Caco-2 (cell line): ENCODE data around the gene PAPPA. TPM values are rescaled to one million over a fixed set of nuclear protein-coding genes. Genes with fewer than 3 reads are reported as not detected.

Source experiments
- BruUV-seq: library from RNA; stranded (reverse); fragments of 400-500 nt; replicated peaks from 2 replicates; lab custom pipeline; 2021; lab: Mats Ljungman, UMichigan
- CTCF ChIA-PET: fragments of 300-600 bp; sonication (Branson Sonifier 250); formaldehyde crosslinking; loops from one replicate; lab custom pipeline; 2022; ENCODE audit warnings: antibody characterized with exemption; lab: Charles Lee
- POLR2A ChIA-PET: fragments of 300-600 bp; sonication (Branson Sonifier 250); formaldehyde crosslinking; loops from one replicate; lab custom pipeline; 2022; ENCODE audit warnings: antibody characterized with exemption; lab: Charles Lee
- DNase-seq, 2 experiments: peaks; one replicate each; pipeline versions ENCODE4 v3.0.0 to v3.0.0-alpha.2; 2020 to 2022
- H3K27me3 ChIP-seq: replicated peaks from 2 replicates; pipeline ENCODE4 v1.6.0; 2011; ENCODE audit warnings: low read length; ENCODE audit not compliant: control insufficient read depth, insufficient read depth
- H3K36me3 ChIP-seq: 2 replicates; pipeline ENCODE4 v1.5.1; 2011; ENCODE audit warnings: low read length; ENCODE audit not compliant: control insufficient read depth, insufficient read depth
- H3K4me1 ChIP-seq: fragments of 250-450 bp; sonication (Bioruptor Pico); 2 replicates; pipeline ENCODE4 v1.5.1; 2020; ENCODE audit warnings: mild to moderate bottlenecking
- H3K4me3 ChIP-seq: 2 replicates; pipeline ENCODE4 v1.5.1; 2011; ENCODE audit warnings: low read depth, mild to moderate bottlenecking, control low read depth, low read length
- H3K9me3 ChIP-seq: fragments of 250-450 bp; sonication (Bioruptor Pico); 2 replicates; pipeline ENCODE4 v1.5.1; 2020; ENCODE audit warnings: mild to moderate bottlenecking, moderate library complexity
- H3K27ac Mint-ChIP-seq: one replicate; pipeline ENCODE4 v1.8.0; 2022; ENCODE audit warnings: mixed read lengths; ENCODE audit not compliant: unreplicated experiment
- H3K27me3 Mint-ChIP-seq: one replicate; pipeline ENCODE4 v1.8.0; 2022; ENCODE audit warnings: mixed read lengths; ENCODE audit not compliant: insufficient read depth, unreplicated experiment
- H3K36me3 Mint-ChIP-seq: one replicate; pipeline ENCODE4 v1.8.0; 2022; ENCODE audit warnings: mild to moderate bottlenecking, mixed read lengths; ENCODE audit not compliant: insufficient read depth, unreplicated experiment
- H3K4me1 Mint-ChIP-seq: one replicate; pipeline ENCODE4 v1.8.0; 2022; ENCODE audit warnings: low read depth, mixed read lengths; ENCODE audit not compliant: unreplicated experiment
- H3K4me3 Mint-ChIP-seq: one replicate; pipeline ENCODE4 v1.8.0; 2022; ENCODE audit warnings: mild to moderate bottlenecking, moderate library complexity, mixed read lengths; ENCODE audit not compliant: unreplicated experiment
- H3K9me3 Mint-ChIP-seq: one replicate; pipeline ENCODE4 v1.8.0; 2022; ENCODE audit warnings: mixed read lengths; ENCODE audit not compliant: unreplicated experiment
- intact Hi-C: fragments of 100-400 bp; cut with micrococcal nuclease; formaldehyde crosslinking; loops from one replicate; pipeline ENCODE4 v1.10.0; 2022; ENCODE audit not compliant: unreplicated experiment
- total RNA-seq: library from RNA; stranded (reverse); gene quantifications from 2 replicates; pipeline ENCODE4 v1.2.3, GENCODE V29; 2022
- TF ChIP-seq, protein P1 (sequence below), 2 experiments: fragments of 200-600 bp in 1 of 2; IDR thresholded peaks; 1 replicate in 1 of 2; 2 replicates in 1 of 2; pipeline versions ENCODE4 v1.5.1 to v1.8.0; 2011 to 2022; ENCODE audit warnings: antibody characterized with exemption in 1 of 2, control low read depth in 1 of 2, inconsistent platforms in 1 of 2, low read depth in 1 of 2, low read length in 1 of 2, mild to moderate bottlenecking in 1 of 2, moderate library complexity in 1 of 2; ENCODE audit not compliant: insufficient read depth in 1 of 2, severe bottlenecking in 1 of 2, unreplicated experiment in 1 of 2

Gene PAPPA
- total RNA-seq, 1 experiment from 2014 or later: not detected

DNA sequence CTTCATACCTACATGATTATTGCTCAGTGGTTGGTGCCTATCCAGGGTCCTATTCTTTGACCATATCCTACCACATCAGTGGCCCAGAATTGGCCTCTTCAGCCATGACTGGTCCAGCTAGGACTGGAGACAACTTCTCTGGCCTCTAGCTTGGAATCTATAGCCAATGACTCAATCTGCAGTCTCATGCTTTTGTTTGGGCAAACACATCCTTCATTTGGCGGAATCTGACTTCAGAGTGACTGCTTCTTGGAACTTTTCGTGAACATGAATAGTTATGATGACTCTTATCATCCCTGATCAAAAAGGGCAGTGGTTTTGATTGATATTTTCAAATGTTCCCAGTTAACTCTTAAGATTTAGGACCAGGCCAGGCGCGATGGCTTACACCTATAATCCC, 134.1 kb downstream of the PAPPA start:
- no peak for DNase-seq
- ChIA-PET POLR2A (no interaction called here), CTCF (interaction anchor here (0.8 kb wide), 1 partner anchor 267 kb away, joined by 3 read pairs; no protein-coding TSS in a partner anchor)
- intact Hi-C loops: no loop called here
- H3K4me1 Mint-ChIP-seq: no peaks in the 10 kb centered on the region
- TF ChIP-seq, protein P1, sequence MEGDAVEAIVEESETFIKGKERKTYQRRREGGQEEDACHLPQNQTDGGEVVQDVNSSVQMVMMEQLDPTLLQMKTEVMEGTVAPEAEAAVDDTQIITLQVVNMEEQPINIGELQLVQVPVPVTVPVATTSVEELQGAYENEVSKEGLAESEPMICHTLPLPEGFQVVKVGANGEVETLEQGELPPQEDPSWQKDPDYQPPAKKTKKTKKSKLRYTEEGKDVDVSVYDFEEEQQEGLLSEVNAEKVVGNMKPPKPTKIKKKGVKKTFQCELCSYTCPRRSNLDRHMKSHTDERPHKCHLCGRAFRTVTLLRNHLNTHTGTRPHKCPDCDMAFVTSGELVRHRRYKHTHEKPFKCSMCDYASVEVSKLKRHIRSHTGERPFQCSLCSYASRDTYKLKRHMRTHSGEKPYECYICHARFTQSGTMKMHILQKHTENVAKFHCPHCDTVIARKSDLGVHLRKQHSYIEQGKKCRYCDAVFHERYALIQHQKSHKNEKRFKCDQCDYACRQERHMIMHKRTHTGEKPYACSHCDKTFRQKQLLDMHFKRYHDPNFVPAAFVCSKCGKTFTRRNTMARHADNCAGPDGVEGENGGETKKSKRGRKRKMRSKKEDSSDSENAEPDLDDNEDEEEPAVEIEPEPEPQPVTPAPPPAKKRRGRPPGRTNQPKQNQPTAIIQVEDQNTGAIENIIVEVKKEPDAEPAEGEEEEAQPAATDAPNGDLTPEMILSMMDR (IDR thresholded peaks at IDR 0.05; ENCODE audit: insufficient read depth in 1 of 2, low read depth in 1 of 2, low read length in 1 of 2, severe bottlenecking in 1 of 2, unreplicated experiment in 1 of 2): no peak
- H3K27me3 Mint-ChIP-seq: peaks cover 12% of the 10 kb centered on the region
- BruUV-seq: no TSS peak
- no peaks in the 10 kb centered on the region for H3K36me3 Mint-ChIP-seq
- H3K36me3 ChIP-seq: no peaks in the 10 kb centered on the region
- H3K27ac Mint-ChIP-seq: no peak overlapping the region
- no peaks in the 10 kb centered on the region for H3K4me1 ChIP-seq
- no peaks in the 10 kb centered on the region; the same call in 1 of the 2 replicates for H3K27me3 ChIP-seq
- H3K4me3 Mint-ChIP-seq: no peak overlapping the region
- H3K4me3 ChIP-seq: no peak overlapping the region
- no peaks in the 10 kb centered on the region for H3K9me3 ChIP-seq
- no peaks in the 10 kb centered on the region for H3K9me3 Mint-ChIP-seq

DNA sequence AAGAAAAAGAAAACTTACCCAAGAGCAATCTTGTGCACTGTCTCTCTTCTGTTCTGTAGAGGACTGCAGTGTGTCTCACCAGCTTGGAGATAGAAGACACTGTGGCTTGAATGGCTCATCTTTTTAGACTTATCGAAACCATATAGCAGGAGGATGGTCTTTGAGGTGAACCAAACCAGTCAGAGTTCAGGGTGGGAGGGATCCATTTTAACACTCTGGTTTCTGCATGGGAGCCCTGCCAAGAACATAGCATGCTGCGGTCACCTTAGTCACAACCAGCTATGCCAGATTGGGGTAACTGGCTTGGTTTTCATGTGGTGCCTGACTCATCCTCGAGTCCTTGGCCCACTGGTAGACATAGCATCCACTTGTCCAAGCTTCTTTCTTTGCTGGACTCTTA, 135.1 kb downstream of the PAPPA start:
- intact Hi-C loops: no loop called here
- no peaks in the 10 kb centered on the region for H3K4me1 ChIP-seq

DNA sequence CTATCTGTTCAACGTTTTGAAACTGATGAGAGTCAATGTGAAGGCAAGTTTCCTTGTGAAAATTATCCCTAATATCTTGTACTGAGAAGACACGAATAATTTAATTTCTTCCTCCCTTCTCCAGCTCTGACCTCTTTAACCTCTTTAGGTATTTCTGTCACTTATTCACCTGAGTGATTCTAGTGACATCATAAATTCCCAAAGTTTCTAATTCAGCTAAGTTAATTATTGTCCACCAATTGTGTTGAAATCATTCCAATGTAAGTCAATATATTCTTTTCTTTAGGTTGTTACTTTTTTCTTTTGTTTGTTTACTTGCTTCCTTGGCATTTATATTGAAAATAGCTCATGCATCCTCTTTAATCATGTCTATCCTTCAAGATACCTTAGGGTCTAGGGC, 143.8 kb downstream of the PAPPA start:
- Histone ChIP-seq H3K27me3 (no peaks in the 10 kb centered on the region), H3K4me1 (no peaks in the 10 kb centered on the region), H3K9me3 (no peaks in the 10 kb centered on the region), H3K36me3 (no peaks in the 10 kb centered on the region), H3K4me3 (no peak overlapping the region)
- ChIA-PET POLR2A (interaction anchor here (0.6 kb wide), 1 partner anchor 208 kb away, joined by 5 read pairs; no protein-coding TSS in a partner anchor), CTCF (interaction anchor here (0.5 kb wide), 1 partner anchor 92 kb away, joined by 4 read pairs; no protein-coding TSS in a partner anchor)
- Mint-ChIP-seq H3K27ac (no peak overlapping the region), H3K36me3 (no peaks in the 10 kb centered on the region), H3K27me3 (peaks cover 6% of the 10 kb centered on the region), H3K4me1 (no peaks in the 10 kb centered on the region), H3K9me3 (no peaks in the 10 kb centered on the region), H3K4me3 (no peak overlapping the region)
- BruUV-seq: no TSS peak
- TF ChIP-seq, protein P1 (IDR thresholded peaks at IDR 0.05; ENCODE audit: insufficient read depth in 1 of 2, low read depth in 1 of 2, low read length in 1 of 2, severe bottlenecking in 1 of 2, unreplicated experiment in 1 of 2): no peak
- no peak for DNase-seq
- intact Hi-C loops: no loop called here

More for the DNA sequence above, 135.1 kb downstream of the PAPPA start:
- DNase-seq: no peak
- no TSS peak for BruUV-seq
- H3K4me3 ChIP-seq: no peak overlapping the region
- Mint-ChIP-seq H3K27me3 (peaks cover 12% of the 10 kb centered on the region), H3K4me3 (no peak overlapping the region), H3K9me3 (no peaks in the 10 kb centered on the region), H3K27ac (no peak overlapping the region), H3K4me1 (no peaks in the 10 kb centered on the region), H3K36me3 (no peaks in the 10 kb centered on the region)
- H3K36me3 ChIP-seq: no peaks in the 10 kb centered on the region
- TF ChIP-seq, protein P1 (IDR thresholded peaks at IDR 0.05; ENCODE audit: insufficient read depth in 1 of 2, low read depth in 1 of 2, low read length in 1 of 2, severe bottlenecking in 1 of 2, unreplicated experiment in 1 of 2): no peak
- ChIA-PET POLR2A (no interaction called here), CTCF (no interaction called here)
- no peaks in the 10 kb centered on the region; the same call in 1 of the 2 replicates for H3K27me3 ChIP-seq
- H3K9me3 ChIP-seq: no peaks in the 10 kb centered on the region
